T-helper 1 cell (primary cell): Measurements from ENCODE around the gene NR5A2.

ENCODE experiments used
- DNase-seq, 5 donors: peaks; one replicate each; pipeline ENCODE4 v3.0.0-alpha.2; 2012 to 2020

Gene NR5A2

GRCh38 chr1:200211157-200211556 is 183.6 kb downstream of the NR5A2 start:
- DNase-seq: no peak

- DNase-seq: no peak
Measured at GRCh38 chr1:200213392-200213791, 185.9 kb downstream of the NR5A2 start.

DNA sequence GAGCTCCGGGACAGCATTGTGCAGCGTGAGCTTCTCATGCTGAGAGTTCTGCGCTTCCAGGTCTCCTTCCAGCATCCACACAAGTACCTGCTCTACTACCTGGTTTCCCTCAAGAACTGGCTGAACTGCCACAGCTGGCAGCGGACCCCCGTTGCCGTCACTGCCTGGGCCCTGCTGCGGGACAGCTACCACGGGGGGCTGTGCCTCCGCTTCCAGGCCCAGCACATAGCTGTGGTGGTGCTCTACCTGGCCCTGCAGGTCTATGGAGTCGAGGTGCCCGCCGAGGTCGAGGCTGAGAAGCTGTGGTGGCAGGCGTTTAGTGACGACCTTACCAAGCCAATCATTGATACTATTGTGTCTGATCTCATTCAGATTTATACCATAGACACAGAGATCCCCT is 186.4 kb downstream of the NR5A2 start:
- no peak for DNase-seq

DNA sequence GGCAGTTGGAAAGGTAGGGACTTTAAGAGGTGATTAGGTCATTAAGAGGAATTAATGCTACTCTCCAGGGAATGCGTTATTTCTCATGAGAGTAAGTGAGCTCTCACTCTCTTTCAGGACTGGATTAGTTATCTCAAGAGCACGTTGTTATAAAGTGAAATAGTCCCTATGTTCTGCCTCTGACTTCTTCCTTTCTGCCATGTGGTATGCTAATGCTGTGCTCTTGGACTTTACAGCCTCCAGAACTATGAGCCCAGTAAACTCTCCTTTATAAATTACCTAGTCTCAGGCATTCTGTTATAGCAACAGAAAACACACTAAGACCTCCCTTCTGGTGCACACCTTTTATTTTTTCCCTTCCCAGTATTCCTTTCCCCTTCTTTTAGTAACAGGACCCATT is 187.8 kb downstream of the NR5A2 start:
- DNase-seq: no peak

- DNase-seq: peak in 1 of 5 donors; percentile 58
Measured at GRCh38 chr1:200217703-200218102, 190.2 kb downstream of the NR5A2 start.

GRCh38 chr1:200221614-200222282 is 194.2 kb downstream of the NR5A2 start:
- peak in 1 of 5 donors; percentile 9 for DNase-seq

GRCh38 chr1:200223207-200223606 is 195.7 kb downstream of the NR5A2 start:
- DNase-seq: no peak

GRCh38 chr1:200223613-200224012 is 196.1 kb downstream of the NR5A2 start:
- DNase-seq: no peak

GRCh38 chr1:200224315-200224714 is 196.8 kb downstream of the NR5A2 start:
- no peak for DNase-seq

DNA sequence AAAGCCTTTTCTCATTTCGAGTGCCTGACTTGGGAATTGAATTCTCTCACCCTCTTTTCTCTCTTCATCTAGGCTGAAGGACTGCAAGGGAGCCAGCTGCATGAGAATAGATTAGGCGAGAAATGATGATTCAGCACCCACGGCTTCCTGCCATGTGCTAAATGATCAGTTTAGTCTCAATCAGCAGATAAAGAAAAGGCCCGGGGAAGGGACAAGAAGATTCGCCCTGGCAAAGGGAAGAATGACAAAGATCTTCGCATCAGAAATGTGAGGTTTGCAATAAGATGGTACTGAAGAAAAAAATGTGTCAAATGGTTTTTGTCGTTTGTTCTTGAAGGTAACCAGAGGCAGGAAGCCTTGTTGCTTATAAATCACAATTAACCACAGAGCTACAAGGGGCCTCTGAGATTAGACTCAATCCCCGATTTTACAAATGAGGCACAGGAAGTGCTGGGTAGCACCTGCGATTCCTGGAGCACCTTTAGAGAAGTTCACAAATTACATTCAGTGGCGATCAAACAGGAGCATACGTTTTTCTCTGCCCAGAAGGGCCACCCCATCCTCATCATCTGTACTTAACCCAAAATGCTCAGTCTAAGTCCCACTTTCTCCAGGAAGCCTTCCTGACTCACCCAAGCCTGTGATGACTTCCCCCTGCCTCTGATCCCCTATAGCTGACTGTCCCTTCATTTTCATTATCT is 198.9 kb downstream of the NR5A2 start:
- DNase-seq: peak in 1 of 5 donors; percentile 56

- no peak for DNase-seq
Measured at GRCh38 chr1:200226969-200227303, 199.4 kb downstream of the NR5A2 start.
